ENCODE results near the gene AIG1.

The AIG1 gene

GRCh38 chr6:143205991-143206390 lies 145.3 kb downstream of the AIG1 start:
- no peak for TF ChIP-seq CTCF (IDR thresholded peaks at IDR 0.05; ENCODE audit: low read depth, low read length, missing control alignments)
- no peak overlapping the region for H3K4me3 ChIP-seq (replicated peaks; ENCODE audit: low read depth, low read length)
- DNase-seq (ENCODE audit: extremely low read depth, low read depth) = no peak

GRCh38 chr6:143206550-143206949 lies 145.9 kb downstream of the AIG1 start:
- no peak for TF ChIP-seq CTCF (IDR thresholded peaks at IDR 0.05; ENCODE audit: low read depth, low read length, missing control alignments)
- no peak overlapping the region for H3K4me3 ChIP-seq (replicated peaks; ENCODE audit: low read depth, low read length)
- no peak for DNase-seq (ENCODE audit: extremely low read depth, low read depth)

- TF ChIP-seq CTCF (IDR thresholded peaks at IDR 0.05; ENCODE audit: low read depth, low read length, missing control alignments) = no peak
- no peak overlapping the region for H3K4me3 ChIP-seq (replicated peaks; ENCODE audit: low read depth, low read length)
- DNase-seq (ENCODE audit: extremely low read depth, low read depth) = no peak
These were observed 149.7 kb downstream of the AIG1 start for GRCh38 chr6:143210420-143210819.

- no peak overlapping the region for H3K4me3 ChIP-seq (replicated peaks; ENCODE audit: low read depth, low read length)
- no peak for DNase-seq (ENCODE audit: extremely low read depth, low read depth)
- no peak for TF ChIP-seq CTCF (IDR thresholded peaks at IDR 0.05; ENCODE audit: low read depth, low read length, missing control alignments)
These were observed 153.2 kb downstream of the AIG1 start for GRCh38 chr6:143213859-143214376.

GRCh38 chr6:143215363-143215762 lies 154.7 kb downstream of the AIG1 start:
- TF ChIP-seq CTCF (IDR thresholded peaks at IDR 0.05; ENCODE audit: low read depth, low read length, missing control alignments) = no peak
- DNase-seq (ENCODE audit: extremely low read depth, low read depth) = no peak
- no peak overlapping the region for H3K4me3 ChIP-seq (replicated peaks; ENCODE audit: low read depth, low read length)

- no peak overlapping the region for H3K4me3 ChIP-seq (replicated peaks; ENCODE audit: low read depth, low read length)
- DNase-seq (ENCODE audit: extremely low read depth, low read depth) = no peak
- TF ChIP-seq CTCF (IDR thresholded peaks at IDR 0.05; ENCODE audit: low read depth, low read length, missing control alignments) = no peak
These were observed 155.1 kb downstream of the AIG1 start for GRCh38 chr6:143215771-143216170.

GRCh38 chr6:143218233-143218632 lies 157.5 kb downstream of the AIG1 start:
- no peak overlapping the region for H3K4me3 ChIP-seq (replicated peaks; ENCODE audit: low read depth, low read length)
- no peak for TF ChIP-seq CTCF (IDR thresholded peaks at IDR 0.05; ENCODE audit: low read depth, low read length, missing control alignments)

More at GRCh38 chr6:143218233-143218632, 157.5 kb downstream of the AIG1 start:
- no peak for DNase-seq (ENCODE audit: extremely low read depth, low read depth)

Data from HFF-Myc (cell line).